Brain microvascular endothelial cell (primary cell): ENCODE results near the gene PSMA2.
A peak's percentile ranks its signal among the peaks of the same experiment; 100 is the strongest.

Source experiments
- DNase-seq: peaks from one replicate; pipeline ENCODE4 v3.0.0-alpha.2; 2020
- H3K27ac ChIP-seq: fragments of 250-450 bp; sonication (Bioruptor Pico); 2 replicates; pipeline ENCODE4 v1.5.1; 2020; ENCODE audit warnings: mild to moderate bottlenecking, moderate library complexity
- H3K27me3 ChIP-seq: fragments of 250-450 bp; sonication (Bioruptor Pico); replicated peaks from 2 replicates; pipeline ENCODE4 v1.5.1; 2020; ENCODE audit warnings: mild to moderate bottlenecking
- H3K36me3 ChIP-seq: fragments of 250-450 bp; sonication (Bioruptor Pico); replicated peaks from 2 replicates; pipeline ENCODE4 v1.5.1; 2020; ENCODE audit warnings: mild to moderate bottlenecking
- H3K4me3 ChIP-seq: 2 replicates; pipeline ENCODE4 v1.5.1; 2011; ENCODE audit warnings: low read depth, mild to moderate bottlenecking, control low read depth, low read length, moderate library complexity
- in situ Hi-C: cut with HindIII; loops from 2 replicates; pipeline ENCODE4 v1.10.0; 2017; ENCODE audit warnings: low sequenced_read_pairs, low pct_ligation_motif_present
- TF ChIP-seq, protein P1 (sequence below): IDR thresholded peaks from 2 replicates; pipeline ENCODE4 v1.5.1; 2011; ENCODE audit warnings: low read depth, mild to moderate bottlenecking, moderate library complexity, low read length, control low read depth, inconsistent platforms; ENCODE audit errors: missing control alignments

Gene PSMA2

DNA sequence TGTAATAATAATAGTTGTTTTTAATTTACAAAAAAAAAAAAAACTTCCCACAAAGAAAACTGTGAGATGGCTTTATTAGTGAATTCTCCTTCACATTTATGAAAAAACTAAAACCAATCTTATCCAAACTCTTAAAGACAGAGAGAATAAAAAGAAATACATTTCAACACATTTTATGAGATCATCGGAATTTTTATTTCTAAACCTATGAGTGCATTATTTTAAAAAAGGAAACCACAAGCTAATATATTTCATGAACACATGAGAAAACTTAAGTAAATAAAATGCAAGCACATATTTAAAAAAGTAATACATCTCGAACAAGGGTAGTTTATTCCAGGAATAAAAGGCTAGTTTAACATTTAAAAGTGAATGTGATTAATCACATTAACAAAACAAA, 51.6 kb downstream of the PSMA2 start:
- TF ChIP-seq, protein P1, sequence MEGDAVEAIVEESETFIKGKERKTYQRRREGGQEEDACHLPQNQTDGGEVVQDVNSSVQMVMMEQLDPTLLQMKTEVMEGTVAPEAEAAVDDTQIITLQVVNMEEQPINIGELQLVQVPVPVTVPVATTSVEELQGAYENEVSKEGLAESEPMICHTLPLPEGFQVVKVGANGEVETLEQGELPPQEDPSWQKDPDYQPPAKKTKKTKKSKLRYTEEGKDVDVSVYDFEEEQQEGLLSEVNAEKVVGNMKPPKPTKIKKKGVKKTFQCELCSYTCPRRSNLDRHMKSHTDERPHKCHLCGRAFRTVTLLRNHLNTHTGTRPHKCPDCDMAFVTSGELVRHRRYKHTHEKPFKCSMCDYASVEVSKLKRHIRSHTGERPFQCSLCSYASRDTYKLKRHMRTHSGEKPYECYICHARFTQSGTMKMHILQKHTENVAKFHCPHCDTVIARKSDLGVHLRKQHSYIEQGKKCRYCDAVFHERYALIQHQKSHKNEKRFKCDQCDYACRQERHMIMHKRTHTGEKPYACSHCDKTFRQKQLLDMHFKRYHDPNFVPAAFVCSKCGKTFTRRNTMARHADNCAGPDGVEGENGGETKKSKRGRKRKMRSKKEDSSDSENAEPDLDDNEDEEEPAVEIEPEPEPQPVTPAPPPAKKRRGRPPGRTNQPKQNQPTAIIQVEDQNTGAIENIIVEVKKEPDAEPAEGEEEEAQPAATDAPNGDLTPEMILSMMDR: no peak
- Histone ChIP-seq H3K27ac (no peak overlapping the region), H3K36me3 (no peaks in the 10 kb centered on the region), H3K4me3 (no peak overlapping the region), H3K27me3 (no peaks in the 10 kb centered on the region)
- in situ Hi-C loops: no loop called here
- DNase-seq: no peak

DNA sequence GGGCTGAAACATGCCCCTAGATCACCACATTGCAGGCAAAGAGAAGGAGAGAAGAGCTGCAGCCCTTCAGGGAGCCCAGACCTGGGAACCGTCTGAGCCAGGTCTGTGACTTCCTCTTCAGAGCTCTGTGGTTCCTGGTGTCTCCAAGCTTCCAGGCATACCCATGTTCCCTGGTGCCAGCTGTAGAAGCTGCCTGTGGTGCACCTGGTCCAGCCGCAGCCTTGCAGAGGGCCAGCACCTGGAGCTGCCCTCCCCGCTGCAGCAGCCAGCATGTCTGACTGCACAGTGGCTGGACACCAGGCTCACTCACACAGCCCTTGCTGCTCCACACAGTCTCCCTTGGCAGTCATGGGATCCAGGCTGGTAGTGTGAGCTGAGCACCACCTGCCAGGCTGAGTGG, 53.7 kb downstream of the PSMA2 start:
- DNase-seq: no peak
- TF ChIP-seq, protein P1: no peak
- Histone ChIP-seq H3K27ac (no peak overlapping the region), H3K36me3 (no peaks in the 10 kb centered on the region), H3K27me3 (no peaks in the 10 kb centered on the region), H3K4me3 (no peak overlapping the region)
- in situ Hi-C loops: no loop called here

DNA sequence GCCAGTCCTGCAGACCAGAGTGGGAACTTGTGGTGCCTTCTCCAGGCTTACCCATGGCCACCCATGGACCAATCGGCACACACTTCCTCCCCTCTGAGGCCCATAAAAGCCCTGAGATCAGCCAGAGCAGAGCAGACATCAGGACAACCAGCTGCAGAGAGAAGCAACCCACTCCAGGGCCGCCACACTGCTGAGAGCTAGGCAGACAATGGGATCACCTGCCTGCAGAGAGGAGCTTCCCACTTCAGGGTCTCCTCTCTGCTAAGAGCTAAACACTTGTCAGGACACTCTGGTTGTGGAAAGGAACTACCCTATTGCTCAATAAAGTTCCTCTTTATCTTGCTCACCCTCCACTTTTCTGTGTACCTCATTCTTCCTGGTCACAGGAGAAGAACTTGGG, 54.1 kb downstream of the PSMA2 start:
- DNase-seq: no peak

DNA sequence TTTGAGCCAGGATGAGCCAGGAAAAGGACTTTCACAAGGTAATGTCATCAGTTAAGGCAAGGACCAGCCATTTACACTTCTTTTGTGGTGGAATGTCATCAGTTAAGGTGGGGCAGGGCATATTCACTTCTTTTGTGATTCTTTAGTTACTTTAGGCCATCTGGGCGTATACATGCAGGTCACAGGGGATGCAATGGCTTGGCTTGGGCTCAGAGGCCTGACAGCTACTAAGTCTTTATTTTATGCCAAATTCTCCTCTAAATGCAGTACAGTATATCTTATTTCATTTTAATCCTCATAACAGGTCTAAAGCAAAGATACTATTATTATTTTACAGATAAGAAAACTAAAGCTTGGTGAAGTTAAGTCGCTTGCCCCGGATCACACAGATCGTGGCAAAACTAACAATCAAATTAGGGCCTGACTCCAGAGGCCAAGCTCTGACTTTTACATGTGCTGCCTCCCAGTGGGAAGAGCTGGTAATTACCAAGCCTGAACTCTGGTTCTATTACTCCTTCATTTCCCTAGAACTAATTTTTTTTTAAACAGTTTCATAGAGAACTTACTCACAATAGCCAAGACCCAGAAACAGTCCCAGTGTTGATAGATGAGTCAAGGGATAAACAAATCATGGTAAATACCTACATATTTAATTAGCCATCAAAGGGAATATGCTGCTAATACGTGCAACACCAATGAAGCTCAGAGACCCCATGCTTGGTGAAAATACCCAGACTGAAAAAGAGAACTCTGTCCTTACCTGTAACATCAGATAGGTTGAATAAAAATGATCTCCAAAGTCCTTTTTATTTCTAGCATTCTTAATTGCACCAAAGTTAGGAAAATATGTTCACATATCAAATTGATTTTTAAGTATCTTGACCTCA, 55.5 kb downstream of the PSMA2 start:
- in situ Hi-C loops: no loop called here
- TF ChIP-seq, protein P1: peak; percentile 83

More for the DNA sequence above, 54.1 kb downstream of the PSMA2 start:
- TF ChIP-seq, protein P1: no peak
- in situ Hi-C loops: no loop called here
- Histone ChIP-seq H3K4me3 (no peak overlapping the region), H3K36me3 (no peaks in the 10 kb centered on the region), H3K27ac (no peak overlapping the region), H3K27me3 (no peaks in the 10 kb centered on the region)

GRCh38 chr7:42869131-42870020, 62.6 kb downstream of the PSMA2 start:
- H3K27ac ChIP-seq: no peak overlapping the region
- in situ Hi-C loops: no loop called here
- TF ChIP-seq, protein P1: no peak
- peak; percentile 44 for DNase-seq
- no peaks in the 10 kb centered on the region for H3K27me3 ChIP-seq
- H3K36me3 ChIP-seq: no peaks in the 10 kb centered on the region
- no peak overlapping the region for H3K4me3 ChIP-seq

More for the DNA sequence above, 55.5 kb downstream of the PSMA2 start:
- Histone ChIP-seq H3K4me3 (no peak overlapping the region), H3K27ac (no peak overlapping the region), H3K27me3 (no peaks in the 10 kb centered on the region), H3K36me3 (no peaks in the 10 kb centered on the region)
- peak; percentile 67 for DNase-seq
